ENCODE measurements around the gene NFE2L1.
"Not testable (repeated sequence)": the region's sequence is repeated elsewhere in the genome, so short reads cannot be mapped to it uniquely, and the experiment has no call there.

NFE2L1 gene

DNA sequence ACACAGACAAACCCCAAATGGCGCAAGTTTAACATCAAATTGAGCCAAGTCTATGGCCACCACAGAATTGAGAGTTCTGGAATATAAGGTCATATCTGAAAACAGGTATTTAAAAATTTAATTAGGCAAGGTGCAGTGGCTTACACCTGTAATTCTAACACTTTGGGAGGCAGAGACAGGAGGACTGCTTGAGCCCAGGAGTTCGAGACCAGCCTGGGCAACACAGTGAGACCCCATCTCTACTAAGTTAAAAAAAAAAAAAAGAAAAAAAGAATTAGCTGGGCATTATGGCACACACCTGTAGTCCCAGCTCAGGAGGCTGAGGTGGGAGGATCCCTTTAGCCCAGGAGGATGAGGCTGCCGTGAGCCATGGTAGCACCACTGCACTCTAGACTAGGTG lies 19.1 kb downstream of the NFE2L1 start:
- no peak overlapping the region for H3K4me3 ChIP-seq (ENCODE audit: low read depth, low read length)
- TF ChIP-seq, protein P1, sequence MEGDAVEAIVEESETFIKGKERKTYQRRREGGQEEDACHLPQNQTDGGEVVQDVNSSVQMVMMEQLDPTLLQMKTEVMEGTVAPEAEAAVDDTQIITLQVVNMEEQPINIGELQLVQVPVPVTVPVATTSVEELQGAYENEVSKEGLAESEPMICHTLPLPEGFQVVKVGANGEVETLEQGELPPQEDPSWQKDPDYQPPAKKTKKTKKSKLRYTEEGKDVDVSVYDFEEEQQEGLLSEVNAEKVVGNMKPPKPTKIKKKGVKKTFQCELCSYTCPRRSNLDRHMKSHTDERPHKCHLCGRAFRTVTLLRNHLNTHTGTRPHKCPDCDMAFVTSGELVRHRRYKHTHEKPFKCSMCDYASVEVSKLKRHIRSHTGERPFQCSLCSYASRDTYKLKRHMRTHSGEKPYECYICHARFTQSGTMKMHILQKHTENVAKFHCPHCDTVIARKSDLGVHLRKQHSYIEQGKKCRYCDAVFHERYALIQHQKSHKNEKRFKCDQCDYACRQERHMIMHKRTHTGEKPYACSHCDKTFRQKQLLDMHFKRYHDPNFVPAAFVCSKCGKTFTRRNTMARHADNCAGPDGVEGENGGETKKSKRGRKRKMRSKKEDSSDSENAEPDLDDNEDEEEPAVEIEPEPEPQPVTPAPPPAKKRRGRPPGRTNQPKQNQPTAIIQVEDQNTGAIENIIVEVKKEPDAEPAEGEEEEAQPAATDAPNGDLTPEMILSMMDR (IDR thresholded peaks at IDR 0.05; ENCODE audit: low read depth, low read length, missing control alignments), result no peak
- in situ Hi-C loops (cut with HindIII; ENCODE audit: low sequenced_read_pairs), result no loop called here
- no peak for DNase-seq (ENCODE audit: low read depth)

DNA sequence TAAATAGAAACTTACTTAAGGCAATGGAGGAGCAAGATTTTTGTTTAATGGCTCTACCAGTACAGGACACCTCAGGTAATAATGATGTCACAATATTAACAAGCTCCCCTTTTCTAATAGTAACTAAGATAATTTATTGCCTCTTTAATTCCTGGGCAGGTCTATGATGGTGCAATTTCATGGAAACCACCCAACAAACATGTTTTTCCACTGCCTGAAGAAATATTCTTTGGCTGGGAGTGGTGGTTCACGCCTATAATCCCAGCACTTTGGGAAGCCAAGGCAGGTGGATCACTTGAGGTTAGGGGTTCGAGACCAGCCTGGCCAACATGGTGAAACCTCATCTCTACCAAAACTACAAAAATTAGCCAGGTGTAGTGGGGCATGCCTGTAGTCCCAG lies 19.6 kb downstream of the NFE2L1 start:
- in situ Hi-C loops (cut with HindIII; ENCODE audit: low sequenced_read_pairs); H3K4me3 ChIP-seq (ENCODE audit: low read depth, low read length); DNase-seq (ENCODE audit: low read depth): not testable (repeated sequence)

DNA sequence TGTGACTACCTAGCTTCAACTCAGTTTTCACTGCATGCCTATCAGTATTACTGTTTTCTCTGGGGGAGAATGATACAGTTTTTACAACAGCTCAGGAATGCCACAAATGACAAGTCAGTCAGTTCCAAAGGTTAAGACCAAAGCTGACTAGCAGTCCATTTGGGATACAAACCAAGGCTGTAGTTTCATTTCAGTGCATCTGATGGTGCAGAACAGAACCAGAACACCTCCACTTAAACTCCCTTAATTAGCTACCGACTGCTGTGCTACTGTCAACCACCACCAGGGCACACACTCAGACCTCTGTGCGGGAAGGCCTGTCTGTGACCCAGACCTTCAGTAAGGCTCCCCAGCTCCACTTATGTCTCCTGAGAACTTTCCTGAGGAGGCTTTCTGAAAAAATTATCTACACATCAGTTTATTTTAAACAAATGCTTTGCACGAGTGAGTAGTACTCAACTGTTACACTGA lies 20.4 kb downstream of the NFE2L1 start:
- no peak overlapping the region for H3K4me3 ChIP-seq (ENCODE audit: low read depth, low read length)
- in situ Hi-C loops (cut with HindIII; ENCODE audit: low sequenced_read_pairs), result no loop called here
- TF ChIP-seq, protein P1 (IDR thresholded peaks at IDR 0.05; ENCODE audit: low read depth, low read length, missing control alignments), result peak; percentile 58
- DNase-seq (ENCODE audit: low read depth), result no peak

DNA sequence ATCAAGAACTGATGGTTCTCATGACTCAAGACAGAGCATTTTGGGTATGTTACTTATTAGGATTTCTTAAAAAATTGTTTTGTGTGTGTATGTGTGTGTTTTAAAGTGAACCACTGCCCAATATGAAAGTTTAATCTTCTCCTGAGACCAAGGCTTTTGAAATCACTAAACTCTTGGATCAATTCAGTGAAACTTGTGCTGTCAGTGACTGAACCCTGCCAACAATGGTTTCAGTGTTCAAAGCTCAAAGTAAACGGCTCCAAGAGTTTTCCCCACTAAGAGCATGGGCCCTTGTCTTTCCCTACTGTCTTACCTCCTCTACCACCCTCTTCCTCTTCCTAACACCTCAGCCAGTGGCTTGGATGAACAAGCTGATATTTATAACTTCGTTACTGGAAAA lies 22.0 kb downstream of the NFE2L1 start:
- no peak for DNase-seq (ENCODE audit: low read depth)
- H3K4me3 ChIP-seq (ENCODE audit: low read depth, low read length), result no peak overlapping the region
- TF ChIP-seq, protein P1 (IDR thresholded peaks at IDR 0.05; ENCODE audit: low read depth, low read length, missing control alignments), result no peak
- in situ Hi-C loops (cut with HindIII; ENCODE audit: low sequenced_read_pairs), result no loop called here

DNA sequence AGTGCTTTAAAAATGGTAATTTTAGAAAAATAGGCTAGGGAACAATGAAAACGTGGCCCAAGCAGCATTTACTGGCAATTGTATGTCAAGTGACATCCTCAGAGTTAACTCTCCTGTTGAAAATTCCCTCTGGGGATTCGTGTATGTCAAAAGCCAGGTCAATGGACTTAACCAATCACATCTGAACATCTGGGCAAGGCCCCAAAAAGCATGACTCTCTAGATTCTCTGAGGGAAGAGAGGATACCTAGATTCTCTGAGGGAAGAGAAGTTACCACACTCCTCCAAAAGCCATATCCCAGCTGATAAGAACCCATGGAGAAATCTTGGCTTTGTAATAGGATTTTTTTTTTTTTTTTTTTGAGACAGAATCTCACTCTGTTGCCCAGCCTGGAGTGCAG lies 23.5 kb downstream of the NFE2L1 start:
- no peak for DNase-seq (ENCODE audit: low read depth)
- in situ Hi-C loops (cut with HindIII; ENCODE audit: low sequenced_read_pairs), result no loop called here
- TF ChIP-seq, protein P1 (IDR thresholded peaks at IDR 0.05; ENCODE audit: low read depth, low read length, missing control alignments), result no peak
- no peak overlapping the region for H3K4me3 ChIP-seq (ENCODE audit: low read depth, low read length)

DNA sequence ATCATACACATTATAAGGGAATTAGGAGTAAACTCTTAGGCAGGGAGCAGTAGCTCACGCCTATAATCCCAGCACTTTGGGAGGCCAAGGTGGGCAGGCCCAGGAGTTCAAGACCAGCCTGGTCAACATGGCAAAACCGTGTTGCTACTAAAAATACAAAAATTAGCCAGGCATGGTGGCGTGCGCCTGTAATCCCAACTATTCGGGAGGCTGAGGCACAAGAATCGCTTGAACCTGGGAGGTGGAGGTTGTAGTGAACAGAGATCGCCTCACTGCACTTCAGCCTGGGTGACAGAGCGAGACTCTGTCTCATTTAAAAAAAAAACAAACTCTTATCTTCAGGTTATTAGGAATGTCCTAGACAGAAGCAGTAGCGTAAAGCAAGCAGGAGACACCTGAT lies 24.7 kb downstream of the NFE2L1 start:
- DNase-seq (ENCODE audit: low read depth); in situ Hi-C loops (cut with HindIII; ENCODE audit: low sequenced_read_pairs): not testable (repeated sequence)

DNA sequence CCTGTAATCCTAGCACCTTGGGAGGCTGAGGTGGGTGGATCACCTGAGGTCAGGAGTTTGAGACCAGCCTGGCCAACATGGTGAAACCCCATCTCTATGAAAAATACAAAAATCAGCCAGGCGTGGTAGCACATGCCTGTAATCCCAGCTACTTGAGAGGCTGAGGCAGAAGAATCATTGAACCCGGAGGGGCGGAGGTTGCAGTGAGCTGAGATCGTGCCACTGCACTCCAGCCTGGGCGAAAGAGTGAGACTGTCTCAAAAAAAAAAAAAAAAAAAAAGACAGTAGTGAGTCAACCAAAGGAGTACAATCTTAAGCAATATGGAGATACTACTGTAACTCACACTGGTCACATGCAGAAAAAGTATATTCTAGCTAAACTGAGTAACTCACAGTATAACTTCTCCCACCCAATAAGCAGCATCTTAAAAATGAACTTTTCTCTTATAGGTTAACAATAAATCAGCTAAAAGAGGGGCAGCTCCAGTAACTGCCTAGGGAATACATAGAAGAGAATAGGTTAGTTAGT lies 25.5 kb downstream of the NFE2L1 start:
- DNase-seq (ENCODE audit: low read depth); in situ Hi-C loops (cut with HindIII; ENCODE audit: low sequenced_read_pairs): not testable (repeated sequence)

More for the DNA sequence above, 24.7 kb downstream of the NFE2L1 start:
- H3K4me3 ChIP-seq (ENCODE audit: low read depth, low read length), result not testable (repeated sequence)

DNA sequence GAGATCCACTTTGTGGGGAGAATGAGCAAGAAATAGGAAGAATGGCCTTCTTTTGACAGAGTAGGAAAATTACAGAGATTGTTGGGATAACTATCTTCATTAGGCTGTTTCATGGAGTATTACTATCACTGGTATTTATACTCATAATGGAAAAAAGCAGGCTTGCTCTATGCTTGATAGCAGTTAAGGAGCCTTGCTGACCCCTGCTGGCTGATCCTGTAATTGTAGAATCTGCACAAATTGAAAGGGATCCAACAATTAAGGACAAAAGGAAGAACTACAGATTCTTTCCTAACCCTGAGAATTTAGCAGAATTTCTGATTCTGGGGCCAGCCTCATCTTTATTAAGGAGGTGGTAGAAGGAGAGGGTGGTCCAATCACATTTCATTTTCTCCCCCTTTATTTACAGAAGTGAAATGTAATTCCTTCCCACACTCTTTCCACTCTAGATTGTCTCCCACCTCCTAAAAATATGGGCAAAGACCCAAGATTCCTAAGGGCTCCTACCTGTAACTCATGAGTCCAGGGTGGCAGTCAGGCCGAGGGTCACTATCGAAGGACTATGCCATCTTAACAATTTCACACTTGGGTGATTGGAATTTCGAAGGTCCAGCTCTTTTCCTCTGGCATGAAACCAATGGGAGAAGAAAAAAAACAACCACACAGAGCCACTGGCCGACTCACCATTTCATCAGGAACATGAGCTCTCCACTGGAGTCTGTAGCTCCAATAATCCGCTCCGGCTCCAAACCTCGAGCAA lies 26.3 kb downstream of the NFE2L1 start:
- in situ Hi-C loops (cut with HindIII; ENCODE audit: low sequenced_read_pairs), result no loop called here
- TF ChIP-seq, protein P1 (IDR thresholded peaks at IDR 0.05; ENCODE audit: low read depth, low read length, missing control alignments), result peak; percentile 74
- no peak overlapping the region for H3K4me3 ChIP-seq (ENCODE audit: low read depth, low read length)
- peak; percentile 78 for DNase-seq (ENCODE audit: low read depth)

More for the DNA sequence above, 25.5 kb downstream of the NFE2L1 start:
- H3K4me3 ChIP-seq (ENCODE audit: low read depth, low read length), result not testable (repeated sequence)

DNA sequence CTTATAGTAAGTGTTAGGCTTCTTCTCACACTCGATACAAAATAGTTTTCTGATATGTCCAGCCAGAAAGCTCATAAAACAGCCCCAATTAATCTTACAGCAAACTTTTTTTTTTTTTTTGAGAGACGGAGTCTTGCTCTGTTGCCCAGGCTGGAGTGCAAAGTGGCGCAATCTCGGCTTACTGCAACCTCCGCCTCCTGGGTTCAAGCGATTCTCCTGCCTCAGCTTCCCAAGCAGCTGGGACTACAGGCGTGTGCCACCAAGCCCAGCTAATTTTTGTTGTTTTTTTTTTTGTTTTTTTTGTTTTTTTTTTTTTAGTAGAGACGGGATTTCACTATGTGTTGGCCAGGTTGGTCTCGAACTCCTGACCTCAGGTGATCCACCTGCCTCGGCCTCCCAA lies 29.0 kb downstream of the NFE2L1 start:
- DNase-seq (ENCODE audit: low read depth); in situ Hi-C loops (cut with HindIII; ENCODE audit: low sequenced_read_pairs); H3K4me3 ChIP-seq (ENCODE audit: low read depth, low read length): not testable (repeated sequence)
